Activated CD4-positive, alpha-beta T cell treated with anti-CD3 and anti-CD28 coated beads for 36 hours (primary cell): ENCODE results near the gene HOXB4. TPM values are rescaled to one million over a fixed set of nuclear protein-coding genes. Genes with fewer than 3 reads are reported as not detected.

ENCODE experiments used
- ATAC-seq: fragments of 200-7000 bp; cut with Tn5 transposase; one replicate; pipeline ENCODE4 v1.10.0; 2021; ENCODE audit warnings: mild to moderate bottlenecking, moderate library complexity
- CTCF ChIA-PET: fragments of 350-600 bp; sonication (Branson Sonifier 250); formaldehyde crosslinking; loops from one replicate; lab custom pipeline; 2021; ENCODE audit warnings: antibody characterized with exemption; lab: Charles Lee
- POLR2A ChIA-PET: fragments of 350-600 bp; sonication (Branson Sonifier 250); formaldehyde crosslinking; loops from one replicate; lab custom pipeline; 2021; ENCODE audit warnings: antibody characterized with exemption, inconsistent platforms; lab: Charles Lee
- DNase-seq: peaks from one replicate; pipeline ENCODE4 v3.0.0-alpha.2; 2020
- H3K27ac Mint-ChIP-seq: one replicate; pipeline ENCODE4 v1.8.0; 2021; ENCODE audit warnings: mixed read lengths
- H3K27me3 Mint-ChIP-seq: one replicate; pipeline ENCODE4 v1.8.0; 2021; ENCODE audit warnings: mixed read lengths
- H3K36me3 Mint-ChIP-seq: one replicate; pipeline ENCODE4 v1.8.0; 2021; ENCODE audit warnings: low read depth, mixed read lengths
- H3K4me1 Mint-ChIP-seq: one replicate; pipeline ENCODE4 v1.8.0; 2021; ENCODE audit warnings: mixed read lengths
- H3K4me3 Mint-ChIP-seq: one replicate; pipeline ENCODE4 v1.8.0; 2021; ENCODE audit warnings: mild to moderate bottlenecking, moderate library complexity, mixed read lengths
- H3K9me3 Mint-ChIP-seq: one replicate; pipeline ENCODE4 v1.8.0; 2021; ENCODE audit warnings: low read depth, mixed read lengths
- intact Hi-C, 2 experiments: fragments of 100-400 bp; cut with DNase I in 1 of 2; cut with micrococcal nuclease in 1 of 2; formaldehyde crosslinking; loops; one replicate each; pipeline versions ENCODE4 v1.14.2 to v1.15.1; 2022 to 2024; cut with DNase I, micrococcal nuclease
- total RNA-seq, 2 experiments: library from RNA; stranded (reverse); gene quantifications; one replicate each; pipeline ENCODE4 v1.2.3, GENCODE V29; 2021

HOXB4 gene
- total RNA-seq, 2 experiments from 2014 or later = 0.66 to 1.1 TPM

- Mint-ChIP-seq H3K4me3 (no peak overlapping the region), H3K27me3 (peaks cover 23% of the 10 kb centered on the region), H3K4me1 (no peaks in the 10 kb centered on the region), H3K9me3 (no peaks in the 10 kb centered on the region), H3K36me3 (no peaks in the 10 kb centered on the region), H3K27ac (no peak overlapping the region)
- CTCF ChIA-PET = no interaction called here
- POLR2A ChIA-PET = no interaction called here
- DNase-seq (no peak), ATAC-seq (no peak)
- intact Hi-C loops = no loop called here
Observed at GRCh38 chr17:48529683-48530009, 48.5 kb downstream of the HOXB4 start.

DNA sequence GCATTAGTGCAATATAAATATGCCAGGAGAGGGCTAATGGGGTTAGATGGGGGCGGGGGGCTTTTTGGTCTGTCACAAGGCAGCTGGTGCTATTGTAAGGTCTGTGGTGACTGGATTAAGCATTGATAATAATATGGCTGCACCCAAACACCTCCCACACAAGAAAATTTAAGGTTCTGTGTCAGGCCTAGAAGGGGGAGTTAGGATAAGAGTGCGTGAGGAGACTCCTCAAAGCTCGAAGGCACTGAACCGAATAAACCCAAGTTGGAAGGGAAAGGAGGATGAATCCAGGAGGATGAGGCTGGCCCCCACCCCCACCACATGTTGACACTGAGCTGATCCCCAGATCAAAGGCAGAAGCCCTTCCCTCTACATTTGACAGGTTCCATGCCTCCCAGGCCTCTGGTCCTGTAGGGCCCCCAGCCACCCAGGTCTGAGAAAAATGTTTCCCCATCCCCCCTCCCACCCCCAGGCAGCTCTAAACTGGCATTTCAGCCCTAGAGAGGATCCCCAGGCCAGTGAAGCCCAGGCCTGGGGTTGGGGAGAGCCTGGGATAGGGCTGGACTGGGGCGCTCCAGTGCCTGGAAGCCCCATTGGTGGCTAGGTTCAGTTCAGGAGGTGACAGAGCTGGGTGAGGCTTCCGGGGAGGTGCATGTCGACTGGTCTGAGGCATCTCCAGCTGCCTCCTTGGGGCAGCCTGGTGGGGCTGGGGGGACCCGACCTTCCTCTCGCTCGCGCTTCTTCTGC, 49.0 kb downstream of the HOXB4 start:
- no peak for ATAC-seq
- intact Hi-C loops = no loop called here
- ChIA-PET POLR2A (no interaction called here), CTCF (no interaction called here)
- DNase-seq = no peak
- peaks cover 24% of the 10 kb centered on the region for H3K27me3 Mint-ChIP-seq
- H3K4me1 Mint-ChIP-seq = no peaks in the 10 kb centered on the region
- H3K27ac Mint-ChIP-seq = no peak overlapping the region
- H3K36me3 Mint-ChIP-seq = no peaks in the 10 kb centered on the region
- no peaks in the 10 kb centered on the region for H3K9me3 Mint-ChIP-seq
- H3K4me3 Mint-ChIP-seq = no peak overlapping the region

- ATAC-seq = no peak
Observed at GRCh38 chr17:48528153-48528935, 49.8 kb downstream of the HOXB4 start.

DNA sequence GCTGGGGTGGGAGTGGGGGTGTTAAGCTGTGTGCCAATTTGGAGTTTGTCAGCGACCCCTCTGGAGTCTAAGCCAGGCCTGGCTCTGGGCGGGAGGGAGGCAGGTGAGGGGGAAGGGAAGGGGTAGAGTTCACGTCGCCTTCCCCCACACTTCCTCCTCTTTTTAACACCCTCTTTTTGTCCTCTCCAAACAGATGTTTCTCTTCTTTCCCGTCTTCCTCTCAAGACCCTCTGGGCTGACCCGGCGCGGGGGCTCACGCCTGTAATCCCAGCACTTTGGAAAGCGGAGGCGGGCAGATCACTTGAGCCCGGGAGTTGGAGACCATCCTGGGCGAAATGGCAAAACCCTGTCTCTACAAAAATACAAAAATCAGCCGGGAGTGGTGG, 50.6 kb downstream of the HOXB4 start:
- no peak overlapping the region for H3K27ac Mint-ChIP-seq
- ChIA-PET POLR2A (no interaction called here), CTCF (interaction anchor here (0.7 to 1.0 kb wide), 2 partner anchors 342 to 501 kb away, joined by 3 to 4 read pairs; no protein-coding TSS in a partner anchor)
- no peak overlapping the region for H3K4me3 Mint-ChIP-seq
- peaks cover 34% of the 10 kb centered on the region for H3K27me3 Mint-ChIP-seq
- ATAC-seq (no peak), DNase-seq (no peak)
- no peaks in the 10 kb centered on the region for H3K36me3 Mint-ChIP-seq
- H3K9me3 Mint-ChIP-seq = no peaks in the 10 kb centered on the region
- intact Hi-C loops = no loop called here
- no peaks in the 10 kb centered on the region for H3K4me1 Mint-ChIP-seq

More at GRCh38 chr17:48528153-48528935, 49.8 kb downstream of the HOXB4 start:
- Mint-ChIP-seq H3K27ac (no peak overlapping the region), H3K4me3 (no peak overlapping the region), H3K27me3 (peaks cover 28% of the 10 kb centered on the region), H3K4me1 (no peaks in the 10 kb centered on the region), H3K9me3 (no peaks in the 10 kb centered on the region), H3K36me3 (no peaks in the 10 kb centered on the region)
- CTCF ChIA-PET = no interaction called here
- DNase-seq = no peak
- POLR2A ChIA-PET = no interaction called here
- intact Hi-C loops = no loop called here

- ChIA-PET CTCF (interaction anchor here (0.6 to 1.0 kb wide), 3 partner anchors 11 to 500 kb away, joined by 3 to 4 read pairs (median 3); no protein-coding TSS in a partner anchor), POLR2A (no interaction called here)
- intact Hi-C loops = no loop called here
- Mint-ChIP-seq H3K27me3 (peaks cover 36% of the 10 kb centered on the region), H3K4me3 (no peak overlapping the region), H3K4me1 (no peaks in the 10 kb centered on the region), H3K27ac (no peak overlapping the region), H3K36me3 (no peaks in the 10 kb centered on the region), H3K9me3 (no peaks in the 10 kb centered on the region)
- DNase-seq (peak; percentile 16), ATAC-seq (no peak)
Observed at GRCh38 chr17:48526608-48527546, 51.3 kb downstream of the HOXB4 start.

Other genes with a start within 250 kb of the HOXB4 start
- 100 to 1,000 TPM in 1 of 2 experiments, 10 to 100 TPM in 1; 76.1 to 109 TPM for gene SKAP1, start 148.1 kb downstream of the HOXB4 start, total RNA-seq
- not detected for gene HOXB1, start 47.3 kb downstream of the HOXB4 start, total RNA-seq
- gene HOXB2, start 33.2 kb downstream of the HOXB4 start, total RNA-seq = 1 to 10 TPM; 2.8 to 3.3 TPM
- gene HOXB3, start 11.9 kb upstream of the HOXB4 start, total RNA-seq = 1 to 10 TPM in 1 of 2 experiments, under 1 TPM in 1; 0.47 to 1.2 TPM
- not detected for gene HOXB5, start 15.4 kb upstream of the HOXB4 start, total RNA-seq
- gene HOXB6, start 26.6 kb upstream of the HOXB4 start, total RNA-seq = not detected
- under 1 TPM; 0.25 to 0.30 TPM for gene HOXB7, start 32.7 kb upstream of the HOXB4 start, total RNA-seq
- gene HOXB8, start 36.9 kb upstream of the HOXB4 start, total RNA-seq = not detected
- gene HOXB9, start 48.0 kb upstream of the HOXB4 start, total RNA-seq = 1 to 10 TPM; 1.9 to 2.5 TPM
- gene PRAC1, start 144.2 kb upstream of the HOXB4 start, total RNA-seq = not detected
- gene PRAC2, start 144.8 kb upstream of the HOXB4 start, total RNA-seq = not detected
- not detected for gene HOXB13, start 150.4 kb upstream of the HOXB4 start, total RNA-seq
- gene TTLL6, start 238.9 kb upstream of the HOXB4 start, total RNA-seq = not detected